Upper lobe of right lung (tissue), 1 donor: ENCODE data around the gene PRDM9. TPM values are rescaled to one million over a fixed set of nuclear protein-coding genes. Genes with fewer than 3 reads are reported as not detected.
"Not testable (repeated sequence)": the region's sequence is repeated elsewhere in the genome, so short reads cannot be mapped to it uniquely, and the experiment has no call there.

Experiments used
- ATAC-seq: fragments of 200-7000 bp; cut with Tn5 transposase; one replicate; pipeline ENCODE4 v1.9.1; 2020; ENCODE audit warnings: mild to moderate bottlenecking, moderate library complexity
- DNase-seq: peaks from one replicate; pipeline ENCODE4 v3.0.0-alpha.2; 2020
- H3K27ac ChIP-seq: fragments of 200-600 bp; one replicate; pipeline ENCODE4 v1.8.0; 2022
- H3K27me3 ChIP-seq: fragments of 200-600 bp; one replicate; pipeline ENCODE4 v1.8.0; 2022; ENCODE audit warnings: mild to moderate bottlenecking
- H3K36me3 ChIP-seq: fragments of 200-600 bp; one replicate; pipeline ENCODE4 v1.8.0; 2022
- H3K4me1 ChIP-seq: fragments of 200-600 bp; one replicate; pipeline ENCODE4 v1.8.0; 2022
- H3K4me3 ChIP-seq: fragments of 200-600 bp; one replicate; pipeline ENCODE4 v1.8.0; 2022; ENCODE audit warnings: mild to moderate bottlenecking
- H3K9me3 ChIP-seq: fragments of 200-600 bp; one replicate; pipeline ENCODE4 v1.8.0; 2022
- intact Hi-C: fragments of 100-400 bp; cut with DNase I; formaldehyde crosslinking; loops from one replicate; pipeline ENCODE4 v1.11.0; 2022
- total RNA-seq: library from RNA; stranded (reverse); fragmentation: NEBNext Ultra II Directional; extraction: Animal tissue kit (Norgen Biotek cat#: 25700); gene quantifications from one replicate; pipeline ENCODE4 v1.2.1, GENCODE V29; 2021
- TF ChIP-seq, protein P1 (sequence below): fragments of 200-600 bp; IDR thresholded peaks from one replicate; pipeline ENCODE4 v1.8.0; 2022; ENCODE audit warnings: antibody characterized with exemption
- donor health status: DM: no; HTN: yes; CAD: no; lungs with severe emphysema.

PRDM9 gene
- total RNA-seq, 1 donor from 2014 or later = not detected

DNA sequence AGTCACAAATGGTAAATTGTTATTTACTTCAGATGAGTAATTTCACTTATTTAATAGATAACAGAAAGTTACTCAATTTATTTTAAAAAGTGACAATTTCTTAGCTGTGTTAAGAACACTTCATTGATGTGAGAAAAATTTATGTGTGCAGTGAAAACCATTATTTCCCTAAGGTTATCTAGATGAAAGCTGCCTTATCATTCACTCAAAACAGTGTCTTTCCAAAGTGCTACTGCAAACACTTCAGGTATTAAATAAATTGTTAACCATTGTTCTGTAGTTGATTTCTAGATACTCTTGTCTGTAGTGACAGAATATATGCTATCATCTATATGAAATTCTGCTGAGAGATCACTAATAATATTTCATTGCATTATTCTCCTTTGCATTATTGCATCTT, 33.5 kb upstream of the PRDM9 start:
- Histone ChIP-seq H3K27ac (no peak overlapping the region), H3K4me3 (no peak overlapping the region), H3K4me1 (no peaks in the 10 kb centered on the region), H3K36me3 (no peaks in the 10 kb centered on the region), H3K27me3 (no peaks in the 10 kb centered on the region), H3K9me3 (no peaks in the 10 kb centered on the region)
- TF ChIP-seq, protein P1, sequence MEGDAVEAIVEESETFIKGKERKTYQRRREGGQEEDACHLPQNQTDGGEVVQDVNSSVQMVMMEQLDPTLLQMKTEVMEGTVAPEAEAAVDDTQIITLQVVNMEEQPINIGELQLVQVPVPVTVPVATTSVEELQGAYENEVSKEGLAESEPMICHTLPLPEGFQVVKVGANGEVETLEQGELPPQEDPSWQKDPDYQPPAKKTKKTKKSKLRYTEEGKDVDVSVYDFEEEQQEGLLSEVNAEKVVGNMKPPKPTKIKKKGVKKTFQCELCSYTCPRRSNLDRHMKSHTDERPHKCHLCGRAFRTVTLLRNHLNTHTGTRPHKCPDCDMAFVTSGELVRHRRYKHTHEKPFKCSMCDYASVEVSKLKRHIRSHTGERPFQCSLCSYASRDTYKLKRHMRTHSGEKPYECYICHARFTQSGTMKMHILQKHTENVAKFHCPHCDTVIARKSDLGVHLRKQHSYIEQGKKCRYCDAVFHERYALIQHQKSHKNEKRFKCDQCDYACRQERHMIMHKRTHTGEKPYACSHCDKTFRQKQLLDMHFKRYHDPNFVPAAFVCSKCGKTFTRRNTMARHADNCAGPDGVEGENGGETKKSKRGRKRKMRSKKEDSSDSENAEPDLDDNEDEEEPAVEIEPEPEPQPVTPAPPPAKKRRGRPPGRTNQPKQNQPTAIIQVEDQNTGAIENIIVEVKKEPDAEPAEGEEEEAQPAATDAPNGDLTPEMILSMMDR = no peak
- intact Hi-C loops = no loop called here
- ATAC-seq (no peak), DNase-seq (no peak)

DNA sequence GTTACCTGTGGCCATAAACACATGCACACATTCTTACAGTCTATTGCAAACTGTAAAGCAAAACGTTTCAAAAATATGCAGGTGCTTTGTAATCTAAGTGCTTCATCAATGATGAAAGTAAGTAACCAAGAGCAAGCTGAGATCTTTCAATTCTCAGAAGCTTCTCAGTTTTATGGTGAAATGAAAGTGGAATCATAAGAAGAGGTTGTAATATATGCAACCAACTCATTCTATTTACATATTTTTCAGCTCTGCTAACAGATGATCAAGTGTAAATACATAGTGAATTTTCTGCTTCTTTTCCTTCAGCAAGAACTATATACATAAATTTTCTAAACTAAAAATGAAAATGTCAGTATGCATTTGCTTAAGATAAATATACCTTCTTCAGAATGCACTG, 33.1 kb upstream of the PRDM9 start:
- intact Hi-C loops = no loop called here
- DNase-seq (no peak), ATAC-seq (no peak)
- Histone ChIP-seq H3K4me3 (no peak overlapping the region), H3K36me3 (no peaks in the 10 kb centered on the region), H3K4me1 (no peaks in the 10 kb centered on the region), H3K27ac (no peak overlapping the region), H3K9me3 (no peaks in the 10 kb centered on the region), H3K27me3 (no peaks in the 10 kb centered on the region)
- TF ChIP-seq, protein P1 = no peak

DNA sequence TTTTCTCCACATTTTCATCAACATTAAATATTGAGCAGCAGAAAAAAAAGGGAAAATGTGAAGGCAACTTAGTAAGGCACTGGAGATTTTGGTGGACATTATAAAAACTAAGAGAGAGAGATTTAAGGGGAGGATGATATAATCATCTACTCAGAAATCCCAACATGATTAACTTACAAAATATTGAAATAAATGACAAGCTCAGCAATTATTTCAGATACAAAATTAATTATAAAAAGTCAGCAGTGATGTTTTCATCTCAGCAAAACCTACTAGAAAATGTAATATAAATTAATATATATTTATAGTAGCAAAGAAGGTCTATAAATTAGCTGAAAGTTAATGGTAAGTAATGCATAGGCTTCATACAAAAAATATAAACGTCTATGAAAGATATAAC, 30.8 kb upstream of the PRDM9 start:
- ATAC-seq (no peak), DNase-seq (no peak)
- H3K4me1 ChIP-seq = no peaks in the 10 kb centered on the region
- H3K36me3 ChIP-seq = no peaks in the 10 kb centered on the region
- TF ChIP-seq, protein P1 = no peak
- no peak overlapping the region for H3K4me3 ChIP-seq
- H3K27ac ChIP-seq = no peak overlapping the region
- H3K9me3 ChIP-seq = no peaks in the 10 kb centered on the region
- H3K27me3 ChIP-seq = no peaks in the 10 kb centered on the region
- intact Hi-C loops = no loop called here

DNA sequence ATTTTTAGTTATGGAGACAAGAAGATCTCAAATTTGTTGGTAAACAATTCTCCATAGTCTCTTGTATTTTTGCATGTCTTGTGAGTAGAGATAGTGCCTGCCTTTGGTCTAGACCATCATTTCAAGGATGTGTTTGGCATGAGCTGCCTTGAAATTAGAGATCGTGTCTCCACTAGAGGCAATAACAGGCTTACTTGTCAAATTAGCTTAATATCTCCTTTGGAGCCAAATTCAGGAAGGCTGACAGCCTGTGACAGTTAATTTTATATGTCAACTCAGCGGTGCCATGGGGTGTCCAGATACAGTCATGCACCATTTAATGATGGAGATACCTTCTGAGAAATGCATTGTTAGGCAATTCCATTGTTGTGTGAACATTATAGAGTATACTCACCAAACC, 24.8 kb upstream of the PRDM9 start:
- Histone ChIP-seq H3K9me3 (no peaks in the 10 kb centered on the region), H3K27me3 (no peaks in the 10 kb centered on the region), H3K4me1 (no peaks in the 10 kb centered on the region), H3K36me3 (no peaks in the 10 kb centered on the region), H3K4me3 (no peak overlapping the region), H3K27ac (no peak overlapping the region)
- TF ChIP-seq, protein P1 = no peak
- intact Hi-C loops = no loop called here
- no peak for DNase-seq
- ATAC-seq = no peak

DNA sequence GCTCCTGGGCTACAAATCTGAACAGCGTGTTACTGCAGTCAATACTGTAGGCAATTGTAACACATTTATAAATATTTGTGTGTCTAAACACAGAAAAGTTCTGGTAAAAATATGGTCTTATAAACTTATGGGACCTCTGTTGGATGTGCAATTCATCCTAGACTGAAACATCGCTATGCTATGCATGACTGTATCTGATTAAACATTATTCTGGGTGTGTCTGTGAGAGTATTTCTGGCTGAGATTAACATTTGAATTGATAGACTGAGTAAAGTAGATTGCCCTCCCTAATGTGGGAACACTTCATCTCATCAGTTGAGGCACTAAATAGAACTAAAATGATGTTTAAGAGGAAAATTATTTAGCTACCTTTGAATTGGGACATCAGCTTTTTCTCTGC, 24.3 kb upstream of the PRDM9 start:
- DNase-seq (no peak), ATAC-seq (no peak)
- Histone ChIP-seq H3K27me3 (no peaks in the 10 kb centered on the region), H3K27ac (no peak overlapping the region), H3K36me3 (no peaks in the 10 kb centered on the region), H3K4me3 (no peak overlapping the region), H3K4me1 (no peaks in the 10 kb centered on the region), H3K9me3 (no peaks in the 10 kb centered on the region)
- intact Hi-C loops = no loop called here
- TF ChIP-seq, protein P1 = no peak

DNA sequence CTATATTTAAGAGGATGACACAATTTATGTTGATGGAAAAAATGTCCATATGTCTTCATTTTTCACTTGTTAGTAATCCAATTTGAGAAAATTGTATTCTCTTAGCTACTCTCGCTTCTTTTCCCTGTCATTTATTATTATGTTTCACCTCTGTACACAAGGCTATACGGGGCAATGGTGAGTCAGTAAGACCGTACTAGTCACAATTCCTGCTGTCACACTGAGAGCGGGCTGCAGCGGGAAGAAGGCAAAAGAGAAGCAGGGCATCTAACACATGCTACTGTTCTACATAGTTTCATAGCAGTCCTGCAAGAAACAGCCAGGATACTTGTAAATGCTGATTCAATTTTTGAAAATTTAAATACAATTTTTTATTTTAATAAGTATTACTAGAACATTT, 23.3 kb upstream of the PRDM9 start:
- ATAC-seq = no peak
- TF ChIP-seq, protein P1 = no peak
- no peaks in the 10 kb centered on the region for H3K27me3 ChIP-seq
- no peaks in the 10 kb centered on the region for H3K9me3 ChIP-seq
- no peak overlapping the region for H3K27ac ChIP-seq
- no peak for DNase-seq
- H3K4me3 ChIP-seq = no peak overlapping the region
- intact Hi-C loops = no loop called here
- H3K36me3 ChIP-seq = no peaks in the 10 kb centered on the region
- H3K4me1 ChIP-seq = no peaks in the 10 kb centered on the region

DNA sequence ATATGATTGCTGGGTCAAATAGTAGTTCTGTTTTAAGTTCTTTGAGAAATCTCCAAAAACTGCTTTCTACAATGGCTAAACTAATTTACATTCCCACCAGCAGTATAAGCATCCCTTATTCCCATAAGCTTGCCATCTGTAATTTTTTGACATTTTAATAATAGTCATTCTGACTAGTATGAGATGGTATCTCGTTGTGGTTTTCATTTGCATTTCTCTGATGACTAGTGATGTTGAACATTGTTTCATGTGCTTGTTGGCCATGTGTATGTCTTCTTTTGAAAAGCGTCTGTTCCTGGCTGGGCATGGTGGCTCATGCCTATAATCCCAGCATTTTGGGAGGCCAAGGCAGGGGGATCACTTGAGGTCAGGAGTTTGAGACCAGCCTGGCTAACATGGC, 21.2 kb upstream of the PRDM9 start:
- intact Hi-C loops, H3K27me3 ChIP-seq, H3K4me3 ChIP-seq, H3K36me3 ChIP-seq, H3K9me3 ChIP-seq, H3K27ac ChIP-seq, ATAC-seq, H3K4me1 ChIP-seq, DNase-seq: not testable (repeated sequence)
